ENCODE results near the gene LRRC71. TPM values are rescaled to one million over a fixed set of nuclear protein-coding genes. Genes with fewer than 3 reads are reported as not detected.

The LRRC71 gene
- total RNA-seq, 2 donors from 2014 or later, result not detected

- DNase-seq (no peak), ATAC-seq (no peak)
- Histone ChIP-seq H3K4me1 (no peaks in the 10 kb centered on the region), H3K9me3 (no peaks in the 10 kb centered on the region), H3K36me3 (replicated peaks in 1 of 2; ENCODE audit: insufficient read depth in 1 of 2, low read depth in 2 of 2) (no peaks in the 10 kb centered on the region), H3K27ac (no peak overlapping the region), H3K27me3 (no peaks in the 10 kb centered on the region), H3K4me3 (no peak overlapping the region)
- 55% methylated on average over 5 of the region's 5 CpGs; no CpG with 5 or more reads in 1 of the 2 donors for WGBS, 2 donors
- intact Hi-C loops (cut with DNase I), result no loop called here
- no peak for TF ChIP-seq POLR2A (IDR thresholded peaks at IDR 0.05)
- TF ChIP-seq, protein P1, sequence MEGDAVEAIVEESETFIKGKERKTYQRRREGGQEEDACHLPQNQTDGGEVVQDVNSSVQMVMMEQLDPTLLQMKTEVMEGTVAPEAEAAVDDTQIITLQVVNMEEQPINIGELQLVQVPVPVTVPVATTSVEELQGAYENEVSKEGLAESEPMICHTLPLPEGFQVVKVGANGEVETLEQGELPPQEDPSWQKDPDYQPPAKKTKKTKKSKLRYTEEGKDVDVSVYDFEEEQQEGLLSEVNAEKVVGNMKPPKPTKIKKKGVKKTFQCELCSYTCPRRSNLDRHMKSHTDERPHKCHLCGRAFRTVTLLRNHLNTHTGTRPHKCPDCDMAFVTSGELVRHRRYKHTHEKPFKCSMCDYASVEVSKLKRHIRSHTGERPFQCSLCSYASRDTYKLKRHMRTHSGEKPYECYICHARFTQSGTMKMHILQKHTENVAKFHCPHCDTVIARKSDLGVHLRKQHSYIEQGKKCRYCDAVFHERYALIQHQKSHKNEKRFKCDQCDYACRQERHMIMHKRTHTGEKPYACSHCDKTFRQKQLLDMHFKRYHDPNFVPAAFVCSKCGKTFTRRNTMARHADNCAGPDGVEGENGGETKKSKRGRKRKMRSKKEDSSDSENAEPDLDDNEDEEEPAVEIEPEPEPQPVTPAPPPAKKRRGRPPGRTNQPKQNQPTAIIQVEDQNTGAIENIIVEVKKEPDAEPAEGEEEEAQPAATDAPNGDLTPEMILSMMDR (IDR thresholded peaks at IDR 0.05), result no peak
Measured at GRCh38 chr1:156875341-156875615, 45.2 kb upstream of the LRRC71 start.

GRCh38 chr1:156876281-156876680 is 44.2 kb upstream of the LRRC71 start:
- TF ChIP-seq, protein P1 (IDR thresholded peaks at IDR 0.05), result no peak
- no peak for TF ChIP-seq POLR2A (IDR thresholded peaks at IDR 0.05)
- WGBS, 2 donors, result 34 to 35% methylated on average over 7 to 21 of the region's 21 CpGs
- intact Hi-C loops (cut with DNase I), result no loop called here
- Histone ChIP-seq H3K4me1 (no peaks in the 10 kb centered on the region), H3K36me3 (replicated peaks in 1 of 2; ENCODE audit: insufficient read depth in 1 of 2, low read depth in 2 of 2) (no peaks in the 10 kb centered on the region), H3K27me3 (no peaks in the 10 kb centered on the region), H3K9me3 (no peaks in the 10 kb centered on the region), H3K27ac (no peak overlapping the region), H3K4me3 (no peak overlapping the region)
- DNase-seq (no peak), ATAC-seq (no peak)

DNA sequence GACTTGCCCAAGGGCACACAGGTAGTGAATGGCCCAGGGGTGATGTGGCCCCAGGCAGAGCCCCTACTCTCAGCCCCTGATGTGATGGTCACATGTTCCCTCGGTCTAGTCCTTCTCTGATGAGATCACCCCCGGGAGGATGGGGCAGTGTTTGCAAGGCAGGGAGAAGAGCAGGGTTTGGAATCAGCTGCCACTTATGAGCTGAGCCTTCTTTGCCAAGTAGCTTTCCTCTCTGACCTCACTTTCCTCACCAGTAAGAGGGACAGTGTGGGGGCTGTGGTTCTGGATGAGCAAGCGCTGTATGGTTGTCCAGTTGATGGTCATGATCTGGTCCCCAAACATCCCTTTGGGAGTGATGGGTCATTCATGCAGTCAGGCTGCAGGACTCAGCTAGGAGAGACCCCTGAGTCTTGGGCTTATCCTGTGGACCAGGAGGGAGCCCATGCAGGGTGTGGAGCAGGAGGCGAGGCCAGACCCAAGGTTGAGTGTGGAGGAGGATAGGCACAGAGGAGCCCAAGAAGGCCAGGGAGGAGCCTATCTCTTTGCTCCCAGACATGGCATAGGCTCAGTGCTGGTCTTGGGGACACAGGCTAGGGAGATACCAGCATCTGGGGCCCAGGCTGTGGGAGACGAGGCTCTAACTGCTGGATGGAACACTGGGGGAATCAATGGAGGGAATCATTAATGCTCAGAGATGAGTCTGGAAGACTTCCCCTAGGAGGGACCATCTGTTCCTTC is 42.8 kb upstream of the LRRC71 start:
- H3K36me3 ChIP-seq (replicated peaks in 1 of 2; ENCODE audit: insufficient read depth in 1 of 2, low read depth in 2 of 2), result no peaks in the 10 kb centered on the region
- no peak overlapping the region for H3K4me3 ChIP-seq
- no peak for DNase-seq
- ATAC-seq, result no peak
- no peak overlapping the region for H3K27ac ChIP-seq
- no peak for TF ChIP-seq POLR2A (IDR thresholded peaks at IDR 0.05)
- TF ChIP-seq, protein P1 (IDR thresholded peaks at IDR 0.05), result no peak
- no peaks in the 10 kb centered on the region for H3K27me3 ChIP-seq
- no peaks in the 10 kb centered on the region for H3K4me1 ChIP-seq
- WGBS, 2 donors, result 69 to 82% methylated on average over 3 to 5 of the region's 5 CpGs
- intact Hi-C loops (cut with DNase I), result no loop called here
- H3K9me3 ChIP-seq, result no peaks in the 10 kb centered on the region

GRCh38 chr1:156879876-156880275 is 40.6 kb upstream of the LRRC71 start:
- ATAC-seq (no peak), DNase-seq (no peak)
- Histone ChIP-seq H3K4me1 (no peaks in the 10 kb centered on the region), H3K27ac (no peak overlapping the region), H3K36me3 (replicated peaks in 1 of 2; ENCODE audit: insufficient read depth in 1 of 2, low read depth in 2 of 2) (no peaks in the 10 kb centered on the region), H3K9me3 (no peaks in the 10 kb centered on the region), H3K4me3 (no peak overlapping the region), H3K27me3 (no peaks in the 10 kb centered on the region)
- TF ChIP-seq, protein P1 (IDR thresholded peaks at IDR 0.05), result no peak
- TF ChIP-seq POLR2A (IDR thresholded peaks at IDR 0.05), result no peak
- 77 to 87% methylated on average over 15 to 21 of the region's 21 CpGs for WGBS, 2 donors
- intact Hi-C loops (cut with DNase I), result loop anchor here (10.0 kb wide), 1 partner anchor 185 kb away; no protein-coding TSS in a partner anchor

DNA sequence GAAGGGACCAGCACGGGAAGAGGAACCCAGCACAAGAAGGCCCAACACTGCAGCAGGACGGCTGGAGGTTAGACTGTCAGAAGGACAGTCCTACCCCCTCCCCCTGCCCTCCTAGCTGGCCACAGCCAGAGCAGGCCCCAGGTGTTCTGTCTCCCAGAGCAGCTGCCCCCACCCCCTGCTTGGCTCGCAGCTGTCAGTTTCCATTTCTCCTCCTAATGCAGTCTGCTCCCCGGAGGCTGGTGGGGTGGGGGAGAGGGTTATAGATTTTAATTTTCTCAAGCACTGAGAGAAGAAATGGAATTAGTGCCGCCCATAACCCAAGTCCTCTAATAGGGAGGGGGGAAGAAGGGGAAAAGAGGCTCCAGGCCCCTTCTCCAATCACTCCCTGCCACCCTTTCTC is 40.0 kb upstream of the LRRC71 start:
- Histone ChIP-seq H3K36me3 (replicated peaks in 1 of 2; ENCODE audit: insufficient read depth in 1 of 2, low read depth in 2 of 2) (no peaks in the 10 kb centered on the region), H3K27ac (no peak overlapping the region), H3K9me3 (no peaks in the 10 kb centered on the region), H3K4me1 (no peaks in the 10 kb centered on the region), H3K4me3 (no peak overlapping the region), H3K27me3 (no peaks in the 10 kb centered on the region)
- 27 to 47% methylated on average over 5 of the region's 5 CpGs for WGBS, 2 donors
- ATAC-seq (no peak), DNase-seq (no peak)
- TF ChIP-seq POLR2A (IDR thresholded peaks at IDR 0.05), result no peak
- TF ChIP-seq, protein P1 (IDR thresholded peaks at IDR 0.05), result no peak
- intact Hi-C loops (cut with DNase I), result loop anchor here (10.0 kb wide), 1 partner anchor 186 kb away; no protein-coding TSS in a partner anchor

Data from body of pancreas (tissue), 4 donors.